SK-N-SH (cell line): ENCODE measurements around the gene HUS1.

Source experiments
- EP300 ChIP-seq, 2 experiments: IDR thresholded peaks; 2 replicates each; pipeline versions ENCODE4 v1.4.0 to v1.6.1; 2012; ENCODE audit warnings: borderline replicate concordance in 1 of 2, low read depth in 1 of 2, low read length in 1 of 2
- EZH2phosphoT487 ChIP-seq: fragments of 200-600 bp; sonication (generic); IDR thresholded peaks from 2 replicates; pipeline ENCODE4 v1.6.1; 2017; ENCODE audit warnings: low read depth, mixed run types, mild to moderate bottlenecking, antibody characterized with exemption, moderate library complexity, borderline replicate concordance
- FOXJ3 ChIP-seq: sonication (generic); formaldehyde crosslinking; IDR thresholded peaks from 2 replicates; pipeline ENCODE4 v1.5.1; 2020; ENCODE audit warnings: mild to moderate bottlenecking, missing genetic modification reagents
- GABPA ChIP-seq: IDR thresholded peaks from 2 replicates; pipeline ENCODE4 v1.4.0; 2012; ENCODE audit warnings: low read depth, mild to moderate bottlenecking
- JUND ChIP-seq: IDR thresholded peaks from 2 replicates; pipeline ENCODE4 v1.4.0; 2012
- POLR2AphosphoS5 ChIP-seq: IDR thresholded peaks from 2 replicates; pipeline ENCODE4 v1.6.1; 2012; ENCODE audit warnings: low read depth, low read length
- SMC3 ChIP-seq: IDR thresholded peaks from 2 replicates; pipeline ENCODE4 v1.6.1; 2012; ENCODE audit warnings: low read depth, low read length, improper control_type of control experiment
- YY1 ChIP-seq: IDR thresholded peaks from 2 replicates; pipeline ENCODE4 v1.4.0; 2012; ENCODE audit warnings: low read depth, mild to moderate bottlenecking
- TF ChIP-seq, protein P1 (sequence below): fragments of 200-600 bp; sonication (generic); IDR thresholded peaks from 2 replicates; pipeline ENCODE4 v1.6.1; 2017; ENCODE audit warnings: antibody characterized with exemption, mild to moderate bottlenecking, moderate library complexity
- TF ChIP-seq, protein P2 (sequence below): IDR thresholded peaks from 2 replicates; pipeline ENCODE4 v1.4.0; 2012; ENCODE audit warnings: low read depth
- TF ChIP-seq, protein P3 (sequence below): IDR thresholded peaks from 2 replicates; pipeline ENCODE4 v1.4.0; 2012; ENCODE audit warnings: low read depth, borderline replicate concordance

DNA sequence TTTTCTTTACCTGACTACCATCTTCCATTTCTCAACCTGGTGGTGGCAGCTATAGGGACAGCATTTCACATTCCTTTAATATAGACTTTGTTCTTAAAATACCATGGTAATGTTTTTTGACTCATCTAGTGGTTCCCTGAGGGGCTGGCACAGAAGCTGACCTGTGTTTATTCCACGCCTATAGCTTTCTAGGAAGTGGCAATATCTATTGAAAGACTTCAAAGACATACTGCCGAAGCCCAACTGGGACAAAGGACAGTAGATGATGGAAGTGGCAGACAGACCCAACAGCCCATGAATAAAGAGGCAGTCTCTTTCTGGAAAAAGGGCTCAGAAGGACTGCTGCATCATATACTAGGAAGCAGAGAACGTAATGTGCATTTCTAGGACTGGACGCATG, 38.3 kb upstream of the HUS1 start:
- TF ChIP-seq EZH2phosphoT487, result no peak
- TF ChIP-seq POLR2AphosphoS5, result no peak
- TF ChIP-seq, protein P1, sequence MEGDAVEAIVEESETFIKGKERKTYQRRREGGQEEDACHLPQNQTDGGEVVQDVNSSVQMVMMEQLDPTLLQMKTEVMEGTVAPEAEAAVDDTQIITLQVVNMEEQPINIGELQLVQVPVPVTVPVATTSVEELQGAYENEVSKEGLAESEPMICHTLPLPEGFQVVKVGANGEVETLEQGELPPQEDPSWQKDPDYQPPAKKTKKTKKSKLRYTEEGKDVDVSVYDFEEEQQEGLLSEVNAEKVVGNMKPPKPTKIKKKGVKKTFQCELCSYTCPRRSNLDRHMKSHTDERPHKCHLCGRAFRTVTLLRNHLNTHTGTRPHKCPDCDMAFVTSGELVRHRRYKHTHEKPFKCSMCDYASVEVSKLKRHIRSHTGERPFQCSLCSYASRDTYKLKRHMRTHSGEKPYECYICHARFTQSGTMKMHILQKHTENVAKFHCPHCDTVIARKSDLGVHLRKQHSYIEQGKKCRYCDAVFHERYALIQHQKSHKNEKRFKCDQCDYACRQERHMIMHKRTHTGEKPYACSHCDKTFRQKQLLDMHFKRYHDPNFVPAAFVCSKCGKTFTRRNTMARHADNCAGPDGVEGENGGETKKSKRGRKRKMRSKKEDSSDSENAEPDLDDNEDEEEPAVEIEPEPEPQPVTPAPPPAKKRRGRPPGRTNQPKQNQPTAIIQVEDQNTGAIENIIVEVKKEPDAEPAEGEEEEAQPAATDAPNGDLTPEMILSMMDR, result no peak
- TF ChIP-seq FOXJ3, result no peak
- no peak for TF ChIP-seq JUND
- TF ChIP-seq, protein P2, sequence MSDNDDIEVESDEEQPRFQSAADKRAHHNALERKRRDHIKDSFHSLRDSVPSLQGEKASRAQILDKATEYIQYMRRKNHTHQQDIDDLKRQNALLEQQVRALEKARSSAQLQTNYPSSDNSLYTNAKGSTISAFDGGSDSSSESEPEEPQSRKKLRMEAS, result no peak
- TF ChIP-seq EP300 (IDR thresholded peaks at IDR 0.05; ENCODE audit: borderline replicate concordance in 1 of 2, low read depth in 1 of 2, low read length in 1 of 2), result no peak
- TF ChIP-seq YY1, result no peak
- no peak for TF ChIP-seq GABPA
- TF ChIP-seq, protein P3, sequence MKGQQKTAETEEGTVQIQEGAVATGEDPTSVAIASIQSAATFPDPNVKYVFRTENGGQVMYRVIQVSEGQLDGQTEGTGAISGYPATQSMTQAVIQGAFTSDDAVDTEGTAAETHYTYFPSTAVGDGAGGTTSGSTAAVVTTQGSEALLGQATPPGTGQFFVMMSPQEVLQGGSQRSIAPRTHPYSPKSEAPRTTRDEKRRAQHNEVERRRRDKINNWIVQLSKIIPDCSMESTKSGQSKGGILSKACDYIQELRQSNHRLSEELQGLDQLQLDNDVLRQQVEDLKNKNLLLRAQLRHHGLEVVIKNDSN, result no peak
- no peak for TF ChIP-seq SMC3
